HG03280 (cell line): ENCODE data around the gene SPATA20.

Experiments
- ATAC-seq: cut with Tn5 transposase; IDR thresholded peaks from one replicate; pipeline ENCODE4 v1.9.1; 2021; ENCODE audit warnings: mild to moderate bottlenecking, moderate library complexity; ENCODE audit not compliant: unreplicated experiment

The SPATA20 gene

DNA sequence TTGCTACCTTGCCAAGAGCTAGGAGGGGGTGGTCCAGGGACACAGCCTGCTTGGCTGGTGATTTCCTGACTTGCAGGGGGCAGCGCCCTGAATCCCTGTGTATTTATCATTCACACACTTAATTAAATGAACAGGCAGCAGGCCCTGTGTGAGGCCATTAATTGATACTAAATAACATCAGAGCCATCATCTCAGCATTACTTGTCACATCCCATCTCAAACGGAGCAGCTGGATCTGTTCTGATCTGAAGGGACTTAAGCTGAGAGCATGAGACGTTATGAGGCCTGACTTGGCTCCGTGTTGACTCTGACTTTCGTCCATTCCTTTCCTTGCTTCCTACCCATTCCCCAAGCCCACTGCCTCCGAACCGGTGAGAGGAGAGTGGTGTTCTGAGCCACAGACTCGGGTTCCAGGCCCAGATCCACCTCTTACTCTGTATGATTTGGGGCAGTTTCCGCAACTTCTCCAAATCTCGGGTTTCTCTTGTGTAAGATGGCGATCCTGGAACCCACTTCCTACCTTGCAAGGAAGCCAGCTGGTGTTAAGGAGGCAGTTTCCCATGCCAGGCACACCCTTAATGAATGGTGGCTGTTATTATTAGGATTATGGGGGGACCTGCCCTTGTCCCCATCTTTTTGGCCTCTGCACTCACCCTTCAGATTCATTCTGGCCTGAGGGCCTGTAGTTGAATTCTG lies 47.3 kb downstream of the SPATA20 start:
- no peak for ATAC-seq

DNA sequence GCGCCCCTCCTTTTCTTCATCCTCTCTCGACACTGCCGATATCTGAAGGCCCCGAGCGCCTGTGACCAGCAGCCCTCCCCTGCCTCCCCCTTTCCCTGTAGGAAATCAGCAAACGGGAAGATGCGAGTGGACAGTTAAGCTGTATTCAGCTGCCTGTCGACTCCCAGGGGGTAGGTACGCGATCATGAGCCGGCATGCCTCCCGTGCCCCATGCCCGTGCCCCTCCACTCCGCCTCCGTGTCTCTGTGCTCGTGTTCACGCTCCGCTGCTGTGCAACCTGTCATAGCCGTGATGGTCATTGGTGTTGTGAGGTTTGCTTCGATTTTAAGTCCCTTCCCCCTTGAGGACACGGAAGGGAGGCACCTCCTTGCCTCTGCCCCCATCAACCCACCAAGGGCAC lies 47.9 kb downstream of the SPATA20 start:
- ATAC-seq = no peak

DNA sequence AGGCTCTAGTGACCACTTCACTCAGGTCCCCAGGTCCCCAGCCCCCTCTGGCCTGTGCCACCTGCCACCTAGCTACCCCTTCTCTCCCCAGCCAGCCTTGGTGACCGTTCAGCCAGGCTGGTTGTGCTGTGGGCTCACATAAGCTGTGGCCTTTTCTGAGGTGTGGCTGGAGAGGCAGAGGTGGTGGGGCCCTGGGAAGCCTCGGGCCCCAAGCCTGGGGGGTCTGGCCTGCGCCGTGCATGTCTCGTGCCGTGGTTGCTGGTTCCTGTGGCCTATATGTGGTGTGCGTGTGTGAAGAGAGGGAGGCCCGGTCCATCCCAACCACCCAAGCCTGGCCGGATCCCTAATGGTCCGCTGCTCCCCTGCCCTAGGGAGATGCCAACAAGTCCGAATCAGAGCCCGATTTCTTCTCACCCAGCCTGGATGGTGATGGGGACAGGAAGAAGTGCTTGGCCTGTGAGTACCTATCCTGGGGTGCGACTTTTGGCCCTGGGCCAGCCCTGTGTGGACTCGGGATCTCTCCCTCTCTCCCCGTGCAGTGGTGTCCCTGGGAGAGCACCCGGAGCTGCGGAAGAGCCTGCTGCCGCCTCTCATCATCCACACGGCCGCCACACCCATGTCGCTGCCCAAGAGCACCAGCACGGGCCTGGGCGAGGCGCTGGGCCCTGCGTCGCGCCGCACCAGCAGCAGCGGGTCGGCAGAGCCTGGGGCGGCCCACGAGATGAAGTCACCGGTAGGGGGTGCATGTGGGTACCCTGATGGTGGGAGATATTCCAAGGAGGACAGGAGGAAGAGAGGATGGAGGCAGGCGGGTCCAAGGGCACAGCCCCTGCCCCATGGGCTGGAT lies 49.4 kb downstream of the SPATA20 start:
- ATAC-seq = no peak

DNA sequence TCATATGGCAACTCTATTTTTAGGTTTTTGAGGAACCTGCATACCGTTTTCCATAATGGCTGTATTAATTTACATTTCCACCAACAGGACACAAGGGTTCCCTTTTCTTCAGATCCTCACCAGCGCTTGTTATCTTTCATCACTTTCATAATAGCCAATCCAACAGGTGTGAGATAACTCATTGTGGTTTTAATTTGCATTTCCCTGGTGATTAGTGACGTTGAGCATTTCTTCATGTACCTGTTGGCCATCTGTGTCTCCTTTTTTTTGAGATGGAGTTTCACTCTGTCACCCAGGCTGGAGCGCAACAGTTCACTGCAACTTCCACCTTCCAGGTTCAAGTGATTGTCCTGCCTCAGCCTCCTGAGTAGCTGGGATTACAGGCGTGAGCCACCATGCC lies 51.5 kb downstream of the SPATA20 start:
- no peak for ATAC-seq

DNA sequence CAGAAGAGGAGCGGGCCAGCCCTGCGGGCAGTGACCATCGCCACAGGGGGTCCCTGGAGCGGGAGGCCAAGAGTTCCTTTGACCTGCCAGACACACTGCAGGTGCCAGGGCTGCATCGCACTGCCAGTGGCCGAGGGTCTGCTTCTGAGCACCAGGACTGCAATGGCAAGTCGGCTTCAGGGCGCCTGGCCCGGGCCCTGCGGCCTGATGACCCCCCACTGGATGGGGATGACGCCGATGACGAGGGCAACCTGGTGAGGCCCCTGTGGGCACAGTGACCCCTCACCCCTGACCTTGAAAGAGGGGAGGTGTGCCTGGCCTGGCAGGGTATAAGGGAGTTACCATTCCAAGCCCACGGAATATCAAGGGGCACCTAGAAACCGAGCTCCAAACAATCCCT lies 52.6 kb downstream of the SPATA20 start:
- no peak for ATAC-seq

DNA sequence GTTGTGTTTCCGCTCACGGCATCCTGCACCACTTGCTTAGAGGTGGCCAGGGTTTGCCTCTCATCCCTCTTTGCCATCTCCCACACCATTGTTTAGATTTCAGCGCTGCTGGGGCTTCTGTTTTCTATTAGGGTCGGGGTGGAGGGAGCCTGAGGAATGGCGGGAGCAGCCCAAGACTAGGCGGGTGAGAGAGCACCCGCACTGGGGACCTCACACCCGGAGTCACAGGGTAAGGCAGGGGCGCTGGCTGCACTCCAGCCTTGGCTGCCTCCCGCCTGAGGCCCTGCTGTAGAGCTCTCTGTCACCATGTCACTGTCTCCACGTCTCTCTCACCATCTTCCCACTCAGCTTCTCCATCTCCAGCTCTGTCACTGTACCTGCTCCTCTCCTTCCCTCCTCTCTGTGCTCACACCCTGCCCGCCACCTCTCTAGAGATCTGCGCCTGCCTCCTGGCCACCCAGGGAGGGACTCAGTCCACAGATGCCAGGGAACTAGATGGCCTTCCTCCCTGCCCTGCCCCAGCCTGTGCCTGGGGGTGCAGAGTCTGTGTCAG lies 54.9 kb downstream of the SPATA20 start:
- no peak for ATAC-seq

DNA sequence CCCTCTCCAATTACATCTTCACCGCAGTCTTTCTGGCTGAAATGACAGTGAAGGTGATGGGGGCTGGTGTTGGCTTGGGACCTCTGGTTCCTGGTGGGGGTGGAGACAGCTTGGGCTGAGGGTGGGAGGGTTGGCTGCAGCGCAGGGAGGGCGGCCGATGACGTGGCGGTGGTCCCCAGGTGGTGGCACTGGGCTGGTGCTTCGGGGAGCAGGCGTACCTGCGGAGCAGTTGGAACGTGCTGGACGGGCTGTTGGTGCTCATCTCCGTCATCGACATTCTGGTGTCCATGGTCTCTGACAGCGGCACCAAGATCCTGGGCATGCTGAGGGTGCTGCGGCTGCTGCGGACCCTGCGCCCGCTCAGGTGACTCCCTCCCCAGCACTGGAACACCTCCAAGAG lies 55.9 kb downstream of the SPATA20 start:
- ATAC-seq = no peak

DNA sequence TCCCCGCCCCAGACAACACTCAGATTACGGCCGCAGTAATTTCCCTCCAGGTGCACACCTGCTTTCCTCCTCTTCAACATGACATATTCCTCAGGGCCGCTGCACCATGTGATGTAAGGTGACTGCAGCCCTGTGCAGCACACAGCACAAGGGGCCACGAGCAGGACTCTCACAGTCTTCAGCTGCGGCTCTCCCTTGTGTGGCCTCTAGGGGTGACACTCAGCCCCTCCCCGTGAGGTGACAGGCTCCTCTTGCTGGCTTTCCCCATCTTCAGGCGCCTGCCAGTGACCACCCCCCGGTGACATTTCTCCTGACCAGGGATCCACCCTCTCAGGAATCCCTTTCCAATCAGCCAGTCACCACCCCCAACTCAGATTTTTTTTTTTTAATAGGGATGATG lies 56.4 kb downstream of the SPATA20 start:
- no peak for ATAC-seq

DNA sequence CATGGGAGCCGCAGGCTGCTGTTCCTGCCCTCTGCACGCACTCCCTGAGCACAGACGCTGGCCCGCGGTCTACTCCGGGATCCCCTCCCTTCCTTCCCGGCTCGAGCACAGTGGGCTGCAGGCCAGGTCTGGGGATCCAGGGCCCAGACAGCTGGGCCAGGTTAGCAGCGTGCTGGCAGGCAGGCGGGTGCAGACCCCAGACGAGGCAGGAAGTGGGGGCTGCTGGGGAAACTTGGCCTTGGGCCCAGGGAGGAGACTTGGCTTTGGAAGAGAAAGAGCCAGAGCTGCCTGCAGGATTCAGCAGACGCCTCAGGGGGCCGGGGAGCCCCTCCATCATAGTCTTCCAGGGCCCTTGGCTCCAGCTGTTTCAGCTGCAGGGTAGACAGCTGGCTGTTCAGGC lies 57.5 kb downstream of the SPATA20 start:
- no peak for ATAC-seq

DNA sequence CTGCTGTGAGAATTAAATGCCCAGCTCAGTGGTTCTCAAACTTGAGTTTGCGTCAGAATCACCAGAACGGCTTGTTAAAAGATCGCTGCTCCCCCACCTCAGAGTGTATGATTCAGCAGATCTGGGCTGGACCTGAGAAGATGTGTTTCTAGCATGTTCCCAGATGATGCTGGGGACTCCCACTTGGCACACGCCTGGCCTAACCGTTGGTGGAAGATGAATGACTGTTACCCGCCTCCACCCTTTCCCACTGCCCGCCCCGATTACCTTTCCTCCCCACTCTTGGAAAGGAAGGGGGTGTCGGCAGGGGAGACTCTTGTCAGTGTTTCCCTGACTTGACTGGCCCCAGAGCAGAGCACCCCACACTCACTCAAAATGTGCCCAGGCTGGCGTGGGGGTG lies 58.5 kb downstream of the SPATA20 start:
- ATAC-seq = no peak
